ENCODE data around the gene S100A4.
"Not testable (repeated sequence)": the region's sequence is repeated elsewhere in the genome, so short reads cannot be mapped to it uniquely, and the experiment has no call there.

S100A4 gene

DNA sequence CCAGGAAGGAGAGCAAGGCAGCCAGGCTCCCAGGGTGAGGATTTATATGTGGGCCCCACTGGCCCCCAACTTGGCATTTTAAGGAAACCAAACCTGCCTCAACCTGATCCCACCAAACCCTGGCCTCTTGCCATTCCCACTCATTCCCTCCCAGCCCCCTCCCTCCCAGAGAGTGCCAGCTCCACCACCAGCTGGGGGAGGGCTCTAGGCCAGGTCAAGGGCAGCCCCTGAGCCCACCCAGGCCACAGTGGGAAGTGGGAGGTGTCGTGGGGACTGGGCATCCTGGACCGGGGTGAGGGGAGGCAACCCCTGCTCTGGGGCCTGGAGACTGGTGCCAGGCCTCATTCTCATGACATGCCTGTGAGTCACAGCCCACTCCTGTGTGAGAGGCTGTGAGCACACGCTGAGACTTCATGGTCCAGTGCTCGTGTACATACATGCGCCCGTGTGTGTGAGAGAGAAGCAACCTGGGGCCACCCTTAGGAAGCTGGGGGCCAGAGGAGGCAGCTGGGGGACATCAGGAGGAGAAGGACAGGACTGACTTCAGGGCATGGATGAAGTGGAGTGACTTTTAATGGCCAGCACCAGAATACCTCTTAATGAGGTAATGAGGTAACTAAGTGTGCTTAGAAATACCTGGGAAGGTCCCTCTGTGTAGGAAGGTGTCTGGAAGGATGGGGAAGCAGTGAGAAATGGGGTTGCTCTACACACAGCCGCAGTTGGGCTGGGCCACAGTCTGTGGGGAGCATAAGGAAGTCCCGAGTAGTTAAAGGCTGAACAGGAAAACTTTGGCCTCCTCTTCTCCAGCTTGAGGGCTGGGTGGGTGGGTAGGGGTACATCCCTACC is 20.1 kb upstream of the S100A4 start, which contains the start of gene S100A2:
TSS of gene S100A2 (minus strand) at position 316 of the 846 bp plus-strand sequence. CDS start 1,967 bp downstream, outside the sequence.
- peak within 1 kb of the TSS; percentile 55 for H3K27ac ChIP-seq
- TF ChIP-seq ZFX (IDR thresholded peaks at IDR 0.05; ENCODE audit: borderline replicate concordance), result no peak
- TF ChIP-seq, protein P1, sequence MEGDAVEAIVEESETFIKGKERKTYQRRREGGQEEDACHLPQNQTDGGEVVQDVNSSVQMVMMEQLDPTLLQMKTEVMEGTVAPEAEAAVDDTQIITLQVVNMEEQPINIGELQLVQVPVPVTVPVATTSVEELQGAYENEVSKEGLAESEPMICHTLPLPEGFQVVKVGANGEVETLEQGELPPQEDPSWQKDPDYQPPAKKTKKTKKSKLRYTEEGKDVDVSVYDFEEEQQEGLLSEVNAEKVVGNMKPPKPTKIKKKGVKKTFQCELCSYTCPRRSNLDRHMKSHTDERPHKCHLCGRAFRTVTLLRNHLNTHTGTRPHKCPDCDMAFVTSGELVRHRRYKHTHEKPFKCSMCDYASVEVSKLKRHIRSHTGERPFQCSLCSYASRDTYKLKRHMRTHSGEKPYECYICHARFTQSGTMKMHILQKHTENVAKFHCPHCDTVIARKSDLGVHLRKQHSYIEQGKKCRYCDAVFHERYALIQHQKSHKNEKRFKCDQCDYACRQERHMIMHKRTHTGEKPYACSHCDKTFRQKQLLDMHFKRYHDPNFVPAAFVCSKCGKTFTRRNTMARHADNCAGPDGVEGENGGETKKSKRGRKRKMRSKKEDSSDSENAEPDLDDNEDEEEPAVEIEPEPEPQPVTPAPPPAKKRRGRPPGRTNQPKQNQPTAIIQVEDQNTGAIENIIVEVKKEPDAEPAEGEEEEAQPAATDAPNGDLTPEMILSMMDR (IDR thresholded peaks at IDR 0.05), result no peak

DNA sequence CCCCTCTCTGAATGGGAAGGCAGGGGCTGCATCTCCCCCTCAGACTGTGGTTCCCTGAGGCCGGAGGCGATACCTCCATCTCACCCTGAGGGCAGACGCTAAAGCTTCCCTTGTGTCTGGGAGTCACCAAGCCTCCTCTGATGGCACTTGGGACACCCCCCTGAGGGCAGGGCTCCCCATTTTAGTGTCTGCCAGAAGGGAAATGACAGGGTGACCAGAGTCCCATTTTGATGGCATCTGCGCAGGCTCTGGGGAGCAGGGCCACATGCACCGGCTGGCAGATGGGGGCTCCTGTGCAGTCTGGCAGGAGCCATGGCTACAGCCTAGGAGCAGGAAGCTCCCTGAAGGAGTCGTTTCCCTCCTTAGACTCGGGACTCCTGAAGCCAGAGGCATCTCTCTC is 18.4 kb upstream of the S100A4 start:
- no peak for TF ChIP-seq ZFX (IDR thresholded peaks at IDR 0.05; ENCODE audit: borderline replicate concordance)
- TF ChIP-seq, protein P1 (IDR thresholded peaks at IDR 0.05), result no peak
- H3K27ac ChIP-seq, result no peak overlapping the region

DNA sequence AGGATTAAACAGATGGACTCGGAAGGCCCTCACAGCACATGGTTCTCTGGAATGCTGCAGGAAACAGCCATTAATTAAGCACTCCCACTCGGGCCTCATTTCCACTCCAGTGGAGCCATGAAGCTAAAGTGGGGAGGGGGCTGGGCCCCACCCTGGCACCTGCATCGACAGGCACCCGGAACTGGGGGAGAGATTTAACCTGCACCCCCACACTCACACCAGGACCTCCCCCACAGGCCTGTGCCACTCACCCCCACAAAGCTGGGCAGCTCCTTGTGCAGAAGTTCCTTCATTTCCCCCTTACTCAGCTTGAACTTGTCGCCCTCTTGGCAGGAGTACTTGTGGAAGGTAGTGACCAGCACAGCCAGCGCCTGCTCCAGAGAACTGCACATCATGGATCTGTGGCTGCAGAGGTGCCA is 17.9 kb upstream of the S100A4 start:
- TF ChIP-seq, protein P1 (IDR thresholded peaks at IDR 0.05), result no peak
- TF ChIP-seq ZFX (IDR thresholded peaks at IDR 0.05; ENCODE audit: borderline replicate concordance), result no peak
- H3K27ac ChIP-seq, result no peak overlapping the region

DNA sequence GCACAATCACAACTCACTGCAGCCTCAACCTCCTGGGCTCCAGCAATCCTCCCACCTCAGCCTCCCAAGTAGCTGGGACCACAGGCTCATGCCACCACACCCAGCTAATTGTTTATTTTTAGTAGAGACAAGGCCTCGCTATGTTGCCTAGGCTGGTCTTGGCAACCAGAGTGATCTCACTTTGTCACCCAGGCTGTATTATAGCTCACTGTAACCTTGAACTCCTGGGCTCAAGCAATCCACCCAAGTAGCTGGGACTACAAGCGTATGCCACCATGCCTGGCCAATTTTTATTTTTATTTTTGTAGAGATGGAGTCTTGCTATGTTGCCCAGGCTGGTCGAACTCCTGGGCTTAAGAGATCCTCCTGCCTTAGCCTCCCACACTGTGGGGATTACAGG is 16.4 kb upstream of the S100A4 start:
- H3K27ac ChIP-seq, result not testable (repeated sequence)

DNA sequence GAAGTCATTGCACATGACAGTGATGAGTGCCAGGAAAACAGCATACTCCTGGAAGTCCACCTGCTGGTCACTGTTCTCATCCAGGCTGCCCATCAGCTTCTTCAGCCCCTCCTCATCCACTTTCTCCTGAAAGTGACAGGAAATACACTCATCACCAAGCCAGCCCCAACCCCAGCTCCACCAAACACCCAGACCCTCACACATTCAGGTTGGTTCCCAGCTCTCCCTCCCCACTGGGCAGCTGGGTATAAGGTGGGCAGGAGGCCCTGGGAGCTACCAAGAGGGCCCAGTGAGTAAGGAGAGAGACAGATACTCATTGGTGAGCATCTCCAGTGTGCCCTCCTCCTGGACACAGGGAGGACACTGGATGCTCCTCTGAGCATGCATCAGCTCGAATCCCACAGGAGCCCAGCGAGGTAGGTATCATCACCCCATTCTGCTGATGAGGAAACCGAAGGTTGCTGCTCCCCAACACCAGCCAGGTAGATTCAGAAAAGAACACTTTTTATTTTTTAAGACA is 15.9 kb upstream of the S100A4 start:
- H3K27ac ChIP-seq, result no peak overlapping the region
- TF ChIP-seq ZFX (IDR thresholded peaks at IDR 0.05; ENCODE audit: borderline replicate concordance), result no peak
- TF ChIP-seq, protein P1 (IDR thresholded peaks at IDR 0.05), result no peak

DNA sequence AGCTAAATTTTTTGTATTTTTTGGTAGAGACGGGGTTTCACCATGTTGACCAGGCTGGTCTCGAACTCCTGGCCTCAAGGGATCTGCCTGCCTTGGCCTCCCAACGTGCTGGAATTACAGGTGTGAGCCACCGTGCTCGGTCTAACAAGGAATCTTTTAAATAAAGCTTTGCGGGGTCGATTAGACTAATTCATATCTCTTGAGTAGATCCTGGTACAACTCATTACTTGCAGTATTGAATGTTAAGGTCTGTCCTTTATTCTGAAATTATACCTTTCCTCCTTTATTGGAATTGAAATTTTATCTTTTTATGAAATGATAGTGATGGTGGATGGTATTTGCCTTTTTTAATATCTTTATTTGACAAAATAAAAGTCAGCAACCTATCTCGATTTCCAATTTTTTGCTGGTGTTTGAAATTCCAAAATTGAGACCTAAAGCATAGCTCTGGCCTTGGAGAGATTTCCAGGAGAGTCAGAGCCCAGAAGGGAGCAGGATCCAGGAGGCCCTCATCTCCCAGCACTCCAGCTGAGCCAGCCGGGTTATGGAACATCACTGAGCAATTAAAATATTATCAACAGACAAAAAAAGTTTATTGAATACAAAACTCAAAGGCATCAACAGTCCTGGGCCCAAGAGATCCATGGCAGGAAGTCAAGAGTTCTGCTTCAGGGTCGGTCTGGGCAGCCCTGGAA is 15.3 kb upstream of the S100A4 start:
- no peak overlapping the region for H3K27ac ChIP-seq
- TF ChIP-seq, protein P1 (IDR thresholded peaks at IDR 0.05), result no peak
- no peak for TF ChIP-seq ZFX (IDR thresholded peaks at IDR 0.05; ENCODE audit: borderline replicate concordance)

DNA sequence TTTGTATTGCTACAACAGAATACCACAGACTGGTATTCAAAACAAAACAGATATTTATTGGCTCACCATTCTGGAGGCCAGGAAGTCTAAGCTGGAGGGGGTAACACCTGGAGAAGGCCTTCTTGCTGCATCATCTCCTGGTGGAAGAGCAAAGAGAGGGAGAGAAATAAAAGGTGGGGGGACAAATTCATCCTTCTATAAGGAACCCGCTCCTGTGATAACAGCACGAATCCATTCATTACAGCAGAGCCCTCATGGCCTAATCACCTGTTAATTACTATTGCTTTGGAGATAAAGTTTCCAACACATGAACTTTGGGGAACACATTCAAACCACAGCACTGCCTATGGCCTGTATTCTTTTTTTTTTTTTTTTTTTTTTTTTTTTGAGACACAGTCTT is 14.6 kb upstream of the S100A4 start:
- TF ChIP-seq, protein P1 (IDR thresholded peaks at IDR 0.05), result no peak
- no peak for TF ChIP-seq ZFX (IDR thresholded peaks at IDR 0.05; ENCODE audit: borderline replicate concordance)
- no peak overlapping the region for H3K27ac ChIP-seq

All from 22Rv1 (cell line).